Measurements from ENCODE around the gene GLUD2.

Gene GLUD2

DNA sequence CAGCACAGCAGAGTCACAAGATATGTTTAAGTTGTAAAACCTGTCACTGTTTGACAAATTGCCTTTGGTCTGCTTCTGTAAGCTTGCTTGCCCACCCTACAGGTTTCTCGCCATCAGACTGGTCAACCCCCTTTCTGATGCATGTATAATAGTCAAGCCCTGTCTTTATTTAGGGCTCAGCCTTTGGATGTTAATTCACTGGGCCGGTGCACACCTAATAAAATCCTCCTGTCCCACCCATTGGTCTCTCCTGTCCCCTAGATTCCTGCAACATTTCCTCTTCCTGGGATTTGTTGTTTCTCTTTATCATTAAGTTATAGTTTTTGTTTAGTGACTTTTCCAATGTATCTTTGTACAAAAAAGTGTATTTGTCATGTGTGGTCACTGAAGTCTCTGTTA is 38.2 kb downstream of the GLUD2 start:
- H3K36me3 ChIP-seq (ENCODE audit: control insufficient read depth, insufficient read depth, low read length): no peaks in the 10 kb centered on the region
- H3K27ac ChIP-seq: no peak overlapping the region
- no peaks in the 10 kb centered on the region for H3K9me3 ChIP-seq (ENCODE audit: control insufficient read depth, low read length)
- H2AFZ ChIP-seq: no peak overlapping the region
- TF ChIP-seq, protein P1, sequence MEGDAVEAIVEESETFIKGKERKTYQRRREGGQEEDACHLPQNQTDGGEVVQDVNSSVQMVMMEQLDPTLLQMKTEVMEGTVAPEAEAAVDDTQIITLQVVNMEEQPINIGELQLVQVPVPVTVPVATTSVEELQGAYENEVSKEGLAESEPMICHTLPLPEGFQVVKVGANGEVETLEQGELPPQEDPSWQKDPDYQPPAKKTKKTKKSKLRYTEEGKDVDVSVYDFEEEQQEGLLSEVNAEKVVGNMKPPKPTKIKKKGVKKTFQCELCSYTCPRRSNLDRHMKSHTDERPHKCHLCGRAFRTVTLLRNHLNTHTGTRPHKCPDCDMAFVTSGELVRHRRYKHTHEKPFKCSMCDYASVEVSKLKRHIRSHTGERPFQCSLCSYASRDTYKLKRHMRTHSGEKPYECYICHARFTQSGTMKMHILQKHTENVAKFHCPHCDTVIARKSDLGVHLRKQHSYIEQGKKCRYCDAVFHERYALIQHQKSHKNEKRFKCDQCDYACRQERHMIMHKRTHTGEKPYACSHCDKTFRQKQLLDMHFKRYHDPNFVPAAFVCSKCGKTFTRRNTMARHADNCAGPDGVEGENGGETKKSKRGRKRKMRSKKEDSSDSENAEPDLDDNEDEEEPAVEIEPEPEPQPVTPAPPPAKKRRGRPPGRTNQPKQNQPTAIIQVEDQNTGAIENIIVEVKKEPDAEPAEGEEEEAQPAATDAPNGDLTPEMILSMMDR (IDR thresholded peaks at IDR 0.05): no peak
- no peaks in the 10 kb centered on the region for H3K79me2 ChIP-seq
- no peaks in the 10 kb centered on the region for H3K4me1 ChIP-seq
- H3K4me3 ChIP-seq (ENCODE audit: low read depth, low read length): no peak overlapping the region
- H3K27me3 ChIP-seq (ENCODE audit: control insufficient read depth, insufficient read depth, low read length): no peaks in the 10 kb centered on the region
- no peak overlapping the region for H3K9ac ChIP-seq
- no peak overlapping the region for H3K4me2 ChIP-seq (ENCODE audit: low read length)

DNA sequence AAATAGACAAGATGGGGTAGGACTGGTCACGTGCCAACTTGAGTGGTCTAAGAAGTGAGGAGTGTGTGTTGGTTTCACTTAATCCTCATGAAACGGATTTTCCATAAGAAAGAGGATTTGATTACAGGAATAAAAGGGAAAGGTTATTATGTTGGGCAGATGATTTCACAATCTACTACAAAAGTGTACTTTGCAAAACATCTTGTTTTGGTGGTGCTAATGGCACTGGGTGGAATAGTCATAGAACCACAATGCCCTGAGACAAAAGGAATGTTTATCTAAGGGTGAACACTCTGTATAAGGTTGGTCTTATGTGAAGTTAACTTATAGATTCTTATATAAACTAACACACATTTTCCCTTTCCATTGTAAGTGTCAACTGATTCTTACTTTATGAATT is 45.6 kb downstream of the GLUD2 start:
- Histone ChIP-seq H2AFZ (no peak overlapping the region), H3K79me2 (no peaks in the 10 kb centered on the region)
- TF ChIP-seq, protein P1 (IDR thresholded peaks at IDR 0.05): no peak

More for the DNA sequence above, 45.6 kb downstream of the GLUD2 start:
- H3K4me2 ChIP-seq (ENCODE audit: low read length): no peak overlapping the region
- H3K4me3 ChIP-seq (ENCODE audit: low read depth, low read length): no peak overlapping the region
- H3K9me3 ChIP-seq (ENCODE audit: control insufficient read depth, low read length): no peaks in the 10 kb centered on the region
- H3K27me3 ChIP-seq (ENCODE audit: control insufficient read depth, insufficient read depth, low read length): no peaks in the 10 kb centered on the region
- no peaks in the 10 kb centered on the region for H3K4me1 ChIP-seq
- no peaks in the 10 kb centered on the region for H3K36me3 ChIP-seq (ENCODE audit: control insufficient read depth, insufficient read depth, low read length)
- H3K9ac ChIP-seq: no peak overlapping the region
- H3K27ac ChIP-seq: no peak overlapping the region

Data from parathyroid adenoma (tissue), 2 donors.